WERI-Rb-1 (cell line): ENCODE results near the gene MIS18A.
A peak's percentile ranks its signal among the peaks of the same experiment; 100 is the strongest.
"Not testable (repeated sequence)": the region's sequence is repeated elsewhere in the genome, so short reads cannot be mapped to it uniquely, and the experiment has no call there.

ENCODE experiments used
- DNase-seq: peaks from one replicate; pipeline ENCODE4 v3.0.0-alpha.2; 2020
- H3K27ac ChIP-seq: fragments of 250-450 bp; sonication (Bioruptor Pico); 2 replicates; pipeline ENCODE4 v1.5.1; 2020; ENCODE audit warnings: mild to moderate bottlenecking, moderate library complexity
- H3K27me3 ChIP-seq: fragments of 250-450 bp; sonication (Bioruptor Pico); 2 replicates; pipeline ENCODE4 v1.5.1; 2021; ENCODE audit warnings: mild to moderate bottlenecking, low read depth, moderate library complexity; ENCODE audit not compliant: insufficient read depth, severe bottlenecking
- H3K36me3 ChIP-seq: fragments of 250-450 bp; sonication (Bioruptor Pico); 2 replicates; pipeline ENCODE4 v1.5.1; 2020; ENCODE audit warnings: mild to moderate bottlenecking, moderate library complexity
- H3K4me3 ChIP-seq: 2 replicates; pipeline ENCODE4 v1.5.1; 2011; ENCODE audit warnings: low read depth, mild to moderate bottlenecking, control low read depth, low read length
- H3K9me3 ChIP-seq: fragments of 250-450 bp; sonication (Bioruptor Pico); 2 replicates; pipeline ENCODE4 v1.5.1; 2021; ENCODE audit warnings: mild to moderate bottlenecking, moderate library complexity; ENCODE audit not compliant: severe bottlenecking
- TF ChIP-seq, protein P1 (sequence below): IDR thresholded peaks from 2 replicates; pipeline ENCODE4 v1.5.1; 2011; ENCODE audit warnings: low read depth, mild to moderate bottlenecking, control low read depth, inconsistent platforms, low read length

The MIS18A gene

GRCh38 chr21:32260130-32260529 lies 18.7 kb downstream of the MIS18A start:
- no peak overlapping the region for H3K27ac ChIP-seq
- DNase-seq = no peak
- H3K36me3 ChIP-seq = no peaks in the 10 kb centered on the region
- TF ChIP-seq, protein P1, sequence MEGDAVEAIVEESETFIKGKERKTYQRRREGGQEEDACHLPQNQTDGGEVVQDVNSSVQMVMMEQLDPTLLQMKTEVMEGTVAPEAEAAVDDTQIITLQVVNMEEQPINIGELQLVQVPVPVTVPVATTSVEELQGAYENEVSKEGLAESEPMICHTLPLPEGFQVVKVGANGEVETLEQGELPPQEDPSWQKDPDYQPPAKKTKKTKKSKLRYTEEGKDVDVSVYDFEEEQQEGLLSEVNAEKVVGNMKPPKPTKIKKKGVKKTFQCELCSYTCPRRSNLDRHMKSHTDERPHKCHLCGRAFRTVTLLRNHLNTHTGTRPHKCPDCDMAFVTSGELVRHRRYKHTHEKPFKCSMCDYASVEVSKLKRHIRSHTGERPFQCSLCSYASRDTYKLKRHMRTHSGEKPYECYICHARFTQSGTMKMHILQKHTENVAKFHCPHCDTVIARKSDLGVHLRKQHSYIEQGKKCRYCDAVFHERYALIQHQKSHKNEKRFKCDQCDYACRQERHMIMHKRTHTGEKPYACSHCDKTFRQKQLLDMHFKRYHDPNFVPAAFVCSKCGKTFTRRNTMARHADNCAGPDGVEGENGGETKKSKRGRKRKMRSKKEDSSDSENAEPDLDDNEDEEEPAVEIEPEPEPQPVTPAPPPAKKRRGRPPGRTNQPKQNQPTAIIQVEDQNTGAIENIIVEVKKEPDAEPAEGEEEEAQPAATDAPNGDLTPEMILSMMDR = no peak
- no peaks in the 10 kb centered on the region for H3K27me3 ChIP-seq
- no peak overlapping the region for H3K4me3 ChIP-seq
- no peaks in the 10 kb centered on the region for H3K9me3 ChIP-seq

DNA sequence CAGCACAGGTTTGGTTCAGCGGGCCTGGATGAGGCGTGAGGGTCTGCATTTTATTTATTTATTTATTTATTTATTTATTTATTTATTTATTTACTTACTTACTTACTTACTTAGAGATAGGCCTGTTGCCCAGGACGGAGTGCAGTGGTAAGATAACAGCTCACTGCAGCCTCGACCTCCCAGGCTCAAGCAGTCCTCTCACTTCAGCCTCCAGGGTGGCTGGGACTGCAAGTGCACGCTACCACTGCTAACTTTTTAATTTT lies 20.1 kb downstream of the MIS18A start:
- H3K27ac ChIP-seq, H3K27me3 ChIP-seq, DNase-seq, H3K4me3 ChIP-seq, H3K9me3 ChIP-seq, H3K36me3 ChIP-seq: not testable (repeated sequence)

DNA sequence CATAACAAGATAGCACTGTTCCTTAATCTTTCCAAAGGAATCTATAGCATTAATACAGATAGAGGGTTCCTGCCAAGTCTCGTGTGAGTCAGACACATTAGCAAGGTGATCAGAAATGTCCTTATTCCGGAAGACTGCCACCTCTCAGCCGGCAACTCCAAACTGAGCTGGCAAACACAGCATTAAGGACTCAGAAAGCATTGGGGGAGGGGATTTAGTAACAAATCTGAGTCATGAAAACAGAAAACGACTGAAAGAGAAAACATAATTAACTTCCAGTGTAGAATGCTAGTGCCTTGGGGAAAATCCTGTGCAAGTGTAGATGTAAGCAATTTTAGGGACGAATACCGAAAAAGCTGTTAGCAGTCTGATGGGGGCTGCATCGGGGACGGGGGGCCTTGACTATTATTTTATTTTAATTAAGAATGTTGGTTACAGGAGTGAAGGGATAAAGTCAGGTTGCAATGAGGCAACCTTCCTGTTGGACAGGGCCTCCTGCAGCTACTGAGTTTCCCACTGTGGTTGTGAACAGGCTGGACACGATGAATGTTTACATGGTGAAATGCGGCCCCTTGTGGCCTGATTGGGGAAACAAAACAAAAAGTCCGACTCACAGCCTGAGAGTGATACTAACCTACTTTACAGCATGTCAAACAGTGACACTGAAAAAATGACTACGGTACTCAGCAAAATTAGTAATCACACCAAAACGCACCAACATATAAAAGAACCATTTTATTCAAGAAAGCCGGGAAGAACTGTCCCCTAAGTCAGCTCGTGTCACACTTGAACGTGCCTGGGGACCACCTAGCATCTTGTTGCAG lies 20.7 kb downstream of the MIS18A start:
- Histone ChIP-seq H3K9me3 (no peaks in the 10 kb centered on the region), H3K4me3 (no peak overlapping the region), H3K27ac (peak overlapping the region; percentile 11; the same call in 1 of the 2 replicates), H3K27me3 (no peaks in the 10 kb centered on the region), H3K36me3 (no peaks in the 10 kb centered on the region)
- TF ChIP-seq, protein P1 = peak; percentile 79
- DNase-seq = peak; percentile 87

DNA sequence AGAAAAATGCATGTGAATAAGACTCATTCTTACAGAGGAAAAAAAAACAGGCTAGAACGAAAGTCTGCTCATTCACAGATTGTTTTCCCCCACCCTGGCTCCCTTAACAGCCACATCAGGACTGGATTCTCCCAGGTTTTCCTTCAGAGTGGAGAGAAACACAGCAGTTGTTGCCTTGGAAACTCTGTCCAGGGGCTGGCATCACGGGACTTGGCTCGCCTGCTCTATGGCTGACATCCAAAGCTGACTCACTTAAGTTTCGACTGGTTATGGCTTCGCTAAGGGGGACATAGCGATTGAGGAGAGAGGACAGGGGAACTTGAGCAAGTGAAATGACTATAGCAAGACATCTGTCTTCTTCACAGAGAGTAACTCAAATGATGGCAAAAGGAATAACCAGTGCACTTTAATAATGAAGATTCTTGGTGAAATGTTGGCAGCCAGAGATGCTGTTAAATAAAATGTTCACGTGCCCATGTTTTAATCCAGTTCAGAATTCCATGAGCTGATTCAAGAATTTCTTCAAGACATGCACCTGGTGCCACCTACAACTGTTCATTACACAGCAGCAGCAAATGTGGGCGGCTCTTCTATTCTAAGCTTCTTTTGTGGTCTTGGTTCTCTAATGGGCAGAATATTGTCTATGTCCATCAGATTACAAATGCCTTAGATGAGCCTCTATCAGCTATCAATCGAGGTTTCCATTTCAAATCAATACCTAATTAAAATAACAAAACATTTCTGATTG lies 21.8 kb downstream of the MIS18A start:
- TF ChIP-seq, protein P1 = no peak

GRCh38 chr21:32256251-32256650 lies 22.6 kb downstream of the MIS18A start:
- TF ChIP-seq, protein P1 = no peak
- H3K27ac ChIP-seq = no peak overlapping the region
- DNase-seq = no peak
- no peak overlapping the region for H3K4me3 ChIP-seq
- no peaks in the 10 kb centered on the region for H3K36me3 ChIP-seq
- no peaks in the 10 kb centered on the region for H3K9me3 ChIP-seq
- no peaks in the 10 kb centered on the region for H3K27me3 ChIP-seq

More for the DNA sequence above, 21.8 kb downstream of the MIS18A start:
- Histone ChIP-seq H3K27ac (no peak overlapping the region), H3K36me3 (no peaks in the 10 kb centered on the region), H3K4me3 (no peak overlapping the region), H3K27me3 (no peaks in the 10 kb centered on the region), H3K9me3 (no peaks in the 10 kb centered on the region)
- no peak for DNase-seq

- DNase-seq = no peak
- Histone ChIP-seq H3K27me3 (no peaks in the 10 kb centered on the region), H3K4me3 (no peak overlapping the region)
Observed at GRCh38 chr21:32253215-32253641, 25.6 kb downstream of the MIS18A start.

More at GRCh38 chr21:32253215-32253641, 25.6 kb downstream of the MIS18A start:
- TF ChIP-seq, protein P1 = no peak
- Histone ChIP-seq H3K9me3 (no peaks in the 10 kb centered on the region), H3K36me3 (no peaks in the 10 kb centered on the region), H3K27ac (no peak overlapping the region)
